ENCODE results near the gene PRPF38B. TPM values are rescaled to one million over a fixed set of nuclear protein-coding genes. Genes with fewer than 3 reads are reported as not detected.

Gene PRPF38B
- total and polyA plus RNA-seq, 4 donors = 9.5 to 20.9 (median 14.3) TPM

- no peak overlapping the region for H3K9ac ChIP-seq (ENCODE audit: low read depth in 1 of 2, low read length in 2 of 2)
- H3K36me3 ChIP-seq (ENCODE audit: control insufficient read depth in 4 of 4, insufficient read depth in 3 of 4, low read depth in 1 of 4, low read length in 3 of 4) = peaks cover 4 to 59% (median 48%) of the 10 kb centered on the region in 4 donors
- DNase-seq (ENCODE audit: low spot score) = no peak
- TF ChIP-seq TAF1 (conservative IDR thresholded peaks at IDR 0.05) (no peak), EGR1 (IDR thresholded peaks at IDR 0.05; ENCODE audit: low read depth in 2 of 2) (no peak), GABPA (IDR thresholded peaks at IDR 0.05 in 1 of 2, conservative IDR thresholded peaks at IDR 0.05 in 1 of 2) (no peak), ZBTB33 (IDR thresholded peaks at IDR 0.05) (no peak), FOXA1 (IDR thresholded peaks at IDR 0.05) (no peak), SP1 (IDR thresholded peaks at IDR 0.05) (no peak), NR2F2 (IDR thresholded peaks at IDR 0.05) (no peak), RXRA (IDR thresholded peaks at IDR 0.05) (no peak), HNF4A (conservative IDR thresholded peaks at IDR 0.05) (no peak), JUND (IDR thresholded peaks at IDR 0.05) (no peak), ATF3 (IDR thresholded peaks at IDR 0.05) (no peak), HNF4G (IDR thresholded peaks at IDR 0.05) (no peak), RAD21 (IDR thresholded peaks at IDR 0.05) (no peak), FOXA2 (IDR thresholded peaks at IDR 0.05) (no peak), REST (IDR thresholded peaks at IDR 0.05) (no peak), MAX (IDR thresholded peaks at IDR 0.05) (no peak), CTCF (IDR thresholded peaks at IDR 0.05; ENCODE audit: low read depth, low read length, missing input control) (no peak), YY1 (IDR thresholded peaks at IDR 0.05) (no peak)
- H3K27me3 ChIP-seq (ENCODE audit: control insufficient read depth in 4 of 4, insufficient read depth in 4 of 4, low read length in 3 of 4) = no peaks in the 10 kb centered on the region
- peaks cover 0 to 5% (median 1%) of the 10 kb centered on the region in 4 donors for H3K4me1 ChIP-seq (ENCODE audit: control insufficient read depth in 4 of 4, insufficient read depth in 4 of 4, low read length in 3 of 4)
- H3K4me3 ChIP-seq (ENCODE audit: low read depth in 1 of 3, low read length in 3 of 3) = no peak overlapping the region
- no peaks in the 10 kb centered on the region for H3K9me3 ChIP-seq (ENCODE audit: control insufficient read depth in 4 of 4, low read length in 3 of 4)
- WGBS = 89% methylated on average over 22 of the region's 22 CpGs
- H3K27ac ChIP-seq (ENCODE audit: low read depth in 1 of 2, low read length in 2 of 2) = no peak overlapping the region
Measured at GRCh38 chr1:108699375-108700332, 7.5 kb downstream of the PRPF38B start.

Data from liver (tissue), 9 donors.